HG03039 (cell line): ENCODE measurements around the gene OGN.
"Not testable (repeated sequence)": the region's sequence is repeated elsewhere in the genome, so short reads cannot be mapped to it uniquely, and the experiment has no call there.

ENCODE experiments used
- ATAC-seq: cut with Tn5 transposase; IDR thresholded peaks from one replicate; pipeline ENCODE4 v1.9.1; 2021; ENCODE audit warnings: mild to moderate bottlenecking, moderate library complexity; ENCODE audit not compliant: unreplicated experiment

The OGN gene

GRCh38 chr9:92404042-92404836, at the start of gene OGN:
OGN (minus strand) TSS chr9:92404578; CDS start chr9:92403407, 1,171 bp downstream.
- ATAC-seq: no peak

GRCh38 chr9:92446536-92446935, 42.2 kb upstream of the OGN start:
- no peak for ATAC-seq

- no peak for ATAC-seq
Observed at GRCh38 chr9:92444841-92445240, 40.5 kb upstream of the OGN start.

GRCh38 chr9:92440751-92441046, 36.3 kb upstream of the OGN start:
- ATAC-seq: no peak

GRCh38 chr9:92439921-92440750, 35.8 kb upstream of the OGN start:
- ATAC-seq: no peak

- ATAC-seq: no peak
Observed at GRCh38 chr9:92438900-92439526, 34.6 kb upstream of the OGN start.

- ATAC-seq: no peak
Observed at GRCh38 chr9:92435263-92435662, 30.9 kb upstream of the OGN start.

GRCh38 chr9:92432972-92433548, 28.7 kb upstream of the OGN start:
- ATAC-seq: no peak

GRCh38 chr9:92432350-92432749, 28.0 kb upstream of the OGN start:
- ATAC-seq: no peak

- ATAC-seq: no peak
Observed at GRCh38 chr9:92429836-92430235, 25.5 kb upstream of the OGN start.

GRCh38 chr9:92426501-92427145, 22.2 kb upstream of the OGN start:
- ATAC-seq: no peak

- ATAC-seq: no peak
Observed at GRCh38 chr9:92425474-92425873, 21.1 kb upstream of the OGN start.

GRCh38 chr9:92424340-92424739, 20.0 kb upstream of the OGN start, which contains the start of gene OMD:
OMD (minus strand) TSS chr9:92424471; CDS start chr9:92417558, 6,913 bp downstream.
- no peak for ATAC-seq

GRCh38 chr9:92423612-92424011, 19.2 kb upstream of the OGN start:
- no peak for ATAC-seq

- ATAC-seq: no peak
Observed at GRCh38 chr9:92422611-92423338, 18.4 kb upstream of the OGN start.

GRCh38 chr9:92414566-92414965, 10.2 kb upstream of the OGN start:
- ATAC-seq: no peak

- ATAC-seq: not testable (repeated sequence)
Observed at GRCh38 chr9:92411157-92411556, 6.8 kb upstream of the OGN start.

GRCh38 chr9:92408747-92409478, 4.5 kb upstream of the OGN start:
- ATAC-seq: no peak

- ATAC-seq: no peak
Observed at GRCh38 chr9:92407818-92408217, 3.4 kb upstream of the OGN start.
